Peyer's patch (tissue), 4 donors: ENCODE measurements around the gene EPHB2. TPM values are rescaled to one million over a fixed set of nuclear protein-coding genes. Genes with fewer than 3 reads are reported as not detected.
A peak's percentile ranks its signal among the peaks of the same experiment; 100 is the strongest.

Experiments used
- DNase-seq, 3 donors: peaks; one replicate each; pipeline ENCODE4 v3.0.0-alpha.2; 2017 to 2019
- H3K27ac ChIP-seq, 4 donors: fragments of 200-600 bp; sonication (generic); one replicate each; pipeline ENCODE4 v1.5.1; 2016 to 2019
- H3K27me3 ChIP-seq, 2 donors: fragments of 200-600 bp; sonication (generic); one replicate each; pipeline ENCODE4 v1.5.1; 2019
- H3K36me3 ChIP-seq, 3 donors: fragments of 200-600 bp; sonication (generic); one replicate each; pipeline ENCODE4 v1.5.1; 2016 to 2019
- H3K4me1 ChIP-seq, 4 donors: fragments of 200-600 bp; sonication (generic); one replicate each; pipeline ENCODE4 v1.5.1; 2016 to 2019
- H3K4me3 ChIP-seq, 4 donors: fragments of 200-600 bp; sonication (generic); 1 replicate in 3 of 4; 2 replicates in 1 of 4; pipeline ENCODE4 v1.5.1; 2016 to 2019; ENCODE audit warnings: mild to moderate bottlenecking in 1 of 4
- H3K9me3 ChIP-seq, 4 donors: fragments of 200-600 bp; sonication (generic); one replicate each; pipeline ENCODE4 v1.5.1; 2016 to 2019; ENCODE audit warnings: mild to moderate bottlenecking in 1 of 4
- CTCF ChIP-seq, 6 experiments: fragments of 450-650 bp in 4 of 6; fragments of 200-600 bp in 2 of 6; sonication (generic) in 1 of 6; IDR thresholded peaks; one replicate each; pipeline ENCODE4 v1.5.1; 2017 to 2019; ENCODE audit warnings: antibody characterized with exemption in 6 of 6, mild to moderate bottlenecking in 3 of 6, moderate library complexity in 1 of 6
- POLR2A ChIP-seq, 2 donors: fragments of 450-650 bp; IDR thresholded peaks; one replicate each; pipeline ENCODE4 v1.5.1; 2017; ENCODE audit warnings: antibody characterized with exemption in 2 of 2, mild to moderate bottlenecking in 2 of 2, moderate library complexity in 2 of 2
- total RNA-seq, 4 donors: library from RNA; depleted of rRNA; stranded (reverse); fragments of >200 nt; gene quantifications; one replicate each; pipeline ENCODE4 v1.1.0, GENCODE V29; 2016

The EPHB2 gene
- total RNA-seq, 4 donors from 2014 or later = 24.5 to 71.0 (median 53.9) TPM

DNA sequence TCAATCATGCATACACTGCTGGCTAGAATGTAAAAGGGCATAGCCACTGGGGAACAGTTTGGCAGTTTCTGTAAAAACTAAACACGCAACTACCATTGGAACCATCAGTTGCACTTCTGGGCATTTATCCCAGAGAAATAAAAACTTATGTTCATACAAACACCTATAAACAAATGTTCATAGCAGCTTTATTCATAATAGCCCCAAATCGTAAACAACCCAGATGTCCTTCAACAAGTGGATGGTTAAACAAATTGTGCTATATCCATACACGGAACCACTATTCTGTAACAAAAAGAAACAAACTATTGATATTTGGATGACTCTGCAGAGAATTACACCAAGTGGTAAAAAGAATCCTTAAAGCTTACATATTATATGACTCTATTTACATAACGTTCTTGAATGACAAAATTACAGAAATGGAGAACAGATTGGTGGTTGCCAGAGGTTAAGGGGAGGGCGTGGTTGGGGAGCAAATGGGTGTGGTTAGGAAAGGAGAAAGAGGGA is 239.2 kb downstream of the EPHB2 start:
- Histone ChIP-seq H3K9me3 (no peaks in the 10 kb centered on the region), H3K27me3 (peaks cover 0 to 14% of the 10 kb centered on the region in 2 donors), H3K27ac (no peak overlapping the region), H3K4me3 (no peak overlapping the region), H3K36me3 (no peaks in the 10 kb centered on the region), H3K4me1 (peaks cover 0 to 9% (median 0%) of the 10 kb centered on the region in 4 donors)
- DNase-seq = no peak
- TF ChIP-seq CTCF (IDR thresholded peaks at IDR 0.05) (no peak), POLR2A (IDR thresholded peaks at IDR 0.05) (no peak)

DNA sequence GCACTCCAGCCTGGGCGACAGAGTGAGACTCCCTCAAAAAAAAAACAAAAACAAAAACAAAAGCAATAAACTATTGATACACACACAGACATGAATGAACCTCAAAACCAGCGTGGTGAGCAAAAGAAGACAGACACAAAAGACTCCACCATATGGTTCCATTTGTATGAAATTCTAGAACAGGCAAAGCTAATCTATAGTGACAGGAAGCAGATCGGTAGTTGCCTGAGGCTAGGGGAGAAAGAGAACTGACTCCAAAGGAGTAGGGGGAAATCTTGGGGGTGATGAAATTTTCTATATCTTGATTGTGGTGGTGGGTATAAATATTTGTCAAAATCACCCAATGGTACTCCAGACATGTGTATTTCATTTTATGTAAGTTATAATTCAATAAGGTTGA is 241.2 kb downstream of the EPHB2 start:
- Histone ChIP-seq H3K9me3 (no peaks in the 10 kb centered on the region), H3K36me3 (no peaks in the 10 kb centered on the region), H3K4me3 (no peak overlapping the region), H3K4me1 (peaks cover 0 to 9% (median 0%) of the 10 kb centered on the region in 4 donors), H3K27ac (no peak overlapping the region), H3K27me3 (peaks cover 0 to 14% of the 10 kb centered on the region in 2 donors)
- TF ChIP-seq CTCF (IDR thresholded peaks at IDR 0.05) = no peak
- TF ChIP-seq POLR2A (IDR thresholded peaks at IDR 0.05) = no peak
- no peak for DNase-seq

DNA sequence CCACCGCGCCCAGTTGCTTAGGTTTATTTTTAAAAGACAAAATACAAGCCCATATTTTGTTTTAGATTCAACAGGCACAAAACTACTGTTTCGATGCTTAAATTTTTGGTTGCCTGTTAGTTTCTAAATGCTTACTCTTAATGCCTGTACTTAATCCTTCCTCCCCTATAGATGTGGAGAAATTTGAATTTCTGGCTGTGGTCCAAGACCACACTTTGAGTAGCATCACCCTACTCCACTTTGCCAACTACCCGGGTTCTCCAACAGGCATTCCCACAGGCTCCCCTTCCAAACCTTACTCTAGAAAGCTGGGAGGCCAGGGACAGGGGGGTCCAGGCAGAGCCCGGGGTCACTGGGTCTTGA is 242.0 kb downstream of the EPHB2 start:
- no peak overlapping the region for H3K4me3 ChIP-seq
- H3K36me3 ChIP-seq = no peaks in the 10 kb centered on the region
- H3K4me1 ChIP-seq = peaks cover 0 to 9% (median 0%) of the 10 kb centered on the region in 4 donors
- peaks cover 0 to 14% of the 10 kb centered on the region in 2 donors for H3K27me3 ChIP-seq
- H3K9me3 ChIP-seq = no peaks in the 10 kb centered on the region
- H3K27ac ChIP-seq = no peak overlapping the region
- no peak for DNase-seq
- TF ChIP-seq POLR2A (IDR thresholded peaks at IDR 0.05) = no peak
- no peak for TF ChIP-seq CTCF (IDR thresholded peaks at IDR 0.05)

DNA sequence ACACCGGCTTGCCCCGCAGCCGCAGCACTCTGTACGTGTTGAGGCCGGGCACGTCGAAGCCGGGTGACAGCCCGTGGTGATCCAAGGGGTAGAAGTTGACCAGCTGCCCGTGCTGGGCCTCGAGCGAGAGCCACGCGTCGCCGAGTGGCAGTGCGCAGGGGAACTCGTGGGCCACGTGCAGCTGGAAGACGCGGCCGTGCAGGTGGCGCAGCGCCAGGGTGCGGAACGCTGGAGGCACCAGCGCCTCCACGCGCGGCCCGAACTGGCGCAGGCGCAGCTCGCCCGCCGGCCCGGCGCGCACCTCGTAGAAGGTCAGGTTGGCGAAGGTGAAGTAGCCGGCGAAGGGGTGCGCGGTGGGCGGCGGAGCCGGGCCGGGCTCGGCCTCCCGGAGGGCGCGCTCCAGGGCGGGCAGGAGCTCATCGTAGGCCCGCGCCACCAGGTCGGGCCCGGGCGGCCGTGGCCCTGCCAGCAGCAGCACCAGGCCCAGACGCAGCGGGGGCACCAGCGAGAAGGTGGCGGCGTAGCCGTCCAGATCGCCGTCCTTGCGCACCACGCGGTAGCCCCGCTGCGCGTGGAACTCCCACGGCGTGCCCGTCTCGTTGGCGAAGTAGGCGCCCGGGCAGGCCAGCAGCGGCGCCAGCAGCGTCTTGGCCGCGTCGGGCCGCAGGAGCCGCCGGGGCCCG is 242.6 kb downstream of the EPHB2 start:
- Histone ChIP-seq H3K36me3 (no peaks in the 10 kb centered on the region), H3K9me3 (no peaks in the 10 kb centered on the region), H3K27ac (no peak overlapping the region), H3K4me3 (peak overlapping the region in 1 of 4 donors; percentile 22), H3K27me3 (peaks cover 0 to 14% of the 10 kb centered on the region in 2 donors), H3K4me1 (peaks cover 0 to 9% (median 0%) of the 10 kb centered on the region in 4 donors)
- DNase-seq = no peak
- no peak for TF ChIP-seq CTCF (IDR thresholded peaks at IDR 0.05)
- TF ChIP-seq POLR2A (IDR thresholded peaks at IDR 0.05) = no peak

GRCh38 chr1:22953740-22954141 is 243.1 kb downstream of the EPHB2 start:
- TF ChIP-seq POLR2A (IDR thresholded peaks at IDR 0.05) (no peak), CTCF (IDR thresholded peaks at IDR 0.05) (no peak)
- no peaks in the 10 kb centered on the region for H3K36me3 ChIP-seq
- H3K4me3 ChIP-seq = peak overlapping the region in 1 of 4 donors; percentile 22
- H3K9me3 ChIP-seq = no peaks in the 10 kb centered on the region
- H3K27me3 ChIP-seq = peaks cover 0 to 14% of the 10 kb centered on the region in 2 donors
- DNase-seq = no peak
- H3K27ac ChIP-seq = no peak overlapping the region
- H3K4me1 ChIP-seq = peaks cover 0 to 9% (median 0%) of the 10 kb centered on the region in 4 donors
